Activated CD8-positive, alpha-beta memory T cell treated with anti-CD3 and anti-CD28 coated beads for 36 hours (primary cell): ENCODE results near the gene EXOG. TPM values are rescaled to one million over a fixed set of nuclear protein-coding genes. Genes with fewer than 3 reads are reported as not detected.

ENCODE experiments used
- CTCF ChIA-PET: fragments of 350-600 bp; sonication (Branson Sonifier 250); formaldehyde crosslinking; loops from one replicate; lab custom pipeline; 2021; ENCODE audit warnings: antibody characterized with exemption; lab: Charles Lee
- POLR2A ChIA-PET: fragments of 350-600 bp; sonication (Branson Sonifier 250); formaldehyde crosslinking; loops from one replicate; lab custom pipeline; 2021; ENCODE audit warnings: antibody characterized with exemption; lab: Charles Lee
- total RNA-seq, 2 experiments: library from RNA; stranded (reverse); gene quantifications; one replicate each; pipeline ENCODE4 v1.2.3, GENCODE V29; 2021

Gene EXOG
- total RNA-seq, 2 experiments from 2014 or later, result 16.7 to 17.7 TPM

- ChIA-PET POLR2A (no interaction called here), CTCF (interaction anchor here (0.7 to 1.5 kb wide), 3 partner anchors 12 to 123 kb away, joined by 3 to 4 read pairs (median 3); partner anchors contain the start of gene XYLB)
Observed at GRCh38 chr3:38469852-38470251, 26.3 kb upstream of the EXOG start.

GRCh38 chr3:38471260-38471857 is 24.8 kb upstream of the EXOG start:
- ChIA-PET POLR2A (no interaction called here), CTCF (interaction anchor here (1.5 kb wide), 1 partner anchor 11 kb away, joined by 4 read pairs; no protein-coding TSS in a partner anchor)

- POLR2A ChIA-PET, result no interaction called here
- CTCF ChIA-PET, result no interaction called here
Observed at GRCh38 chr3:38472342-38472741, 23.8 kb upstream of the EXOG start.

GRCh38 chr3:38473229-38473628 is 22.9 kb upstream of the EXOG start:
- POLR2A ChIA-PET, result no interaction called here
- CTCF ChIA-PET, result interaction anchor here (0.7 kb wide), 1 partner anchor 13 kb away, joined by 3 read pairs; no protein-coding TSS in a partner anchor

GRCh38 chr3:38474928-38475605 is 21.1 kb upstream of the EXOG start:
- CTCF ChIA-PET, result no interaction called here

GRCh38 chr3:38475716-38476115 is 20.4 kb upstream of the EXOG start:
- CTCF ChIA-PET, result no interaction called here
- POLR2A ChIA-PET, result no interaction called here

More at GRCh38 chr3:38474928-38475605, 21.1 kb upstream of the EXOG start:
- POLR2A ChIA-PET, result no interaction called here

GRCh38 chr3:38476157-38476756 is 19.9 kb upstream of the EXOG start:
- POLR2A ChIA-PET, result no interaction called here
- CTCF ChIA-PET, result no interaction called here

- ChIA-PET CTCF (no interaction called here), POLR2A (no interaction called here)
Observed at GRCh38 chr3:38477057-38477820, 18.9 kb upstream of the EXOG start.

- ChIA-PET POLR2A (no interaction called here), CTCF (no interaction called here)
Observed at GRCh38 chr3:38477839-38478450, 18.2 kb upstream of the EXOG start.

- CTCF ChIA-PET, result interaction anchor here (2.1 to 2.9 kb wide), 2 partner anchors 24 to 133 kb away, joined by 11 to 13 read pairs; partner anchors contain the start of gene XYLB
- POLR2A ChIA-PET, result no interaction called here
Observed at GRCh38 chr3:38478901-38479300, 17.2 kb upstream of the EXOG start.

- CTCF ChIA-PET, result interaction anchor here (0.9 to 2.9 kb wide), 13 partner anchors 10 to 506 kb away, joined by 3 to 13 read pairs (median 5); partner anchors contain the start of genes EXOG, OXSR1 and XYLB
- POLR2A ChIA-PET, result no interaction called here
Observed at GRCh38 chr3:38479431-38480092, 16.6 kb upstream of the EXOG start.

- POLR2A ChIA-PET, result no interaction called here
Observed at GRCh38 chr3:38480093-38480445, 16.1 kb upstream of the EXOG start.

GRCh38 chr3:38480930-38481329 is 15.2 kb upstream of the EXOG start:
- POLR2A ChIA-PET, result no interaction called here
- CTCF ChIA-PET, result interaction anchor here (1.0 to 2.9 kb wide), 10 partner anchors 10 to 507 kb away, joined by 3 to 13 read pairs (median 6); partner anchors contain the start of genes EXOG and XYLB

More at GRCh38 chr3:38480093-38480445, 16.1 kb upstream of the EXOG start:
- CTCF ChIA-PET, result interaction anchor here (0.6 to 2.9 kb wide), 14 partner anchors 10 to 506 kb away, joined by 3 to 13 read pairs (median 5); partner anchors contain the start of genes EXOG, OXSR1 and XYLB

- POLR2A ChIA-PET, result no interaction called here
- CTCF ChIA-PET, result interaction anchor here (1.4 to 1.9 kb wide), 3 partner anchors 12 to 137 kb away, joined by 4 to 5 read pairs (median 4); partner anchors contain the start of genes EXOG and XYLB
Observed at GRCh38 chr3:38482951-38483350, 13.2 kb upstream of the EXOG start.

- POLR2A ChIA-PET, result no interaction called here
- CTCF ChIA-PET, result interaction anchor here (0.7 kb wide), 1 partner anchor 9 kb away, joined by 7 read pairs; the partner anchor contains the start of gene EXOG
Observed at GRCh38 chr3:38487323-38487722, 8.8 kb upstream of the EXOG start.

GRCh38 chr3:38488949-38489348 is 7.2 kb upstream of the EXOG start:
- ChIA-PET CTCF (interaction anchor here (1.4 kb wide), 1 partner anchor 9 kb away, joined by 3 read pairs; no protein-coding TSS in a partner anchor), POLR2A (no interaction called here)

GRCh38 chr3:38489766-38490165 is 6.4 kb upstream of the EXOG start:
- ChIA-PET CTCF (interaction anchor here (1.4 kb wide), 1 partner anchor 10 kb away, joined by 3 read pairs; no protein-coding TSS in a partner anchor), POLR2A (no interaction called here)
